Measurements from ENCODE around the gene KRT39.
"Not testable (repeated sequence)": the region's sequence is repeated elsewhere in the genome, so short reads cannot be mapped to it uniquely, and the experiment has no call there.

KRT39 gene

GRCh38 chr17:40966848-40967247 lies at the start of gene KRT39:
TSS of gene KRT39 (minus strand) at chr17:40966948. CDS start at chr17:40966856, 92 bp downstream.
- no peak for DNase-seq

DNA sequence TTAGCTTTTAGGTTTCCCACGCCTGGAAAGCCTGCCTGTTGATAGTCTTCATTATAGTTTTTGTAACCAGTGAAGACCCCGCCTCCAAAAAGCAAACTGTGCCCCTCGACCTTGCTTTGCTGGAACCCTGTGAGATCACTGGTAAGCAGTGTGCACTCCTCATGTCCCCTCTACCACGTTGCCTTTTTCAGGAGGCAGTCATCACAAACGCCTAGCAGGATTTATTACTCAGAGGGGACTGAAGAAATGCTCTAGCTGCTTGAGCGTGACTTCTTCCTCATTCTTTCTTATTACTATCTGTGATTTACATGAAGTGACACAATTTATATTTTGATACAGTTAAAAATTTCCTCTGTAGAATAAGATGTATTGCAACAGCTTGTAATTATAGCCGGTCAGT lies 48.7 kb upstream of the KRT39 start:
- no peak for DNase-seq

- DNase-seq: no peak
Observed at GRCh38 chr17:41013606-41014005, 46.9 kb upstream of the KRT39 start.

GRCh38 chr17:41013181-41013580 lies 46.4 kb upstream of the KRT39 start:
- no peak for DNase-seq

- no peak for DNase-seq
Observed at GRCh38 chr17:41012326-41013120, 45.8 kb upstream of the KRT39 start.

- no peak for DNase-seq
Observed at GRCh38 chr17:41010441-41010840, 43.7 kb upstream of the KRT39 start.

GRCh38 chr17:41009936-41010335 lies 43.2 kb upstream of the KRT39 start:
- DNase-seq: no peak

- no peak for DNase-seq
Observed at GRCh38 chr17:41009301-41009760, 42.6 kb upstream of the KRT39 start.

- DNase-seq: no peak
Observed at GRCh38 chr17:41008811-41009210, 42.1 kb upstream of the KRT39 start, which contains the start of gene KRTAP3-1. TSS of gene KRTAP3-1 (minus strand) at chr17:41009128. CDS start at chr17:41009074, 54 bp downstream.

GRCh38 chr17:41004397-41004796 lies 37.6 kb upstream of the KRT39 start:
- no peak for DNase-seq

DNA sequence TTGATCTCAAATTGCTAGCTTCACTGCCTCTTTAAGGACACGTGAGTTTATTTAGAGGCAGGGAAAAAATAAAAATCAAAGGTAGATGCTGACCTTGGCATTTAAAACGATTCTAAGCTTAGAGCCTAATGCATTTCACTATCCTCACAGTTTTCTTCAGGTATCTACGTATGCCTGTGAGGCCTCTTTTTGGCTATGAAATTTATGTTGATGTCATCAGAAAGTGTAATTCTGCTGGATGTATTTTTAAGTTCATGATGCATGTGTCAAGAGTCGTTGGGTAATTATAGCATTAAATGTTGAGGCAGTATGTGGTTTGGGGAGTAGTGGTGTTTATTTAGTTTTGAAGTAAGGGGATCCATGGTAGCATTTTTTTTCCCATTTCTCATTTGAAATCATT lies 37.2 kb upstream of the KRT39 start:
- no peak for DNase-seq

- DNase-seq: no peak
Observed at GRCh38 chr17:41002814-41003213, 36.1 kb upstream of the KRT39 start.

GRCh38 chr17:41001795-41002194 lies 35.0 kb upstream of the KRT39 start:
- no peak for DNase-seq

DNA sequence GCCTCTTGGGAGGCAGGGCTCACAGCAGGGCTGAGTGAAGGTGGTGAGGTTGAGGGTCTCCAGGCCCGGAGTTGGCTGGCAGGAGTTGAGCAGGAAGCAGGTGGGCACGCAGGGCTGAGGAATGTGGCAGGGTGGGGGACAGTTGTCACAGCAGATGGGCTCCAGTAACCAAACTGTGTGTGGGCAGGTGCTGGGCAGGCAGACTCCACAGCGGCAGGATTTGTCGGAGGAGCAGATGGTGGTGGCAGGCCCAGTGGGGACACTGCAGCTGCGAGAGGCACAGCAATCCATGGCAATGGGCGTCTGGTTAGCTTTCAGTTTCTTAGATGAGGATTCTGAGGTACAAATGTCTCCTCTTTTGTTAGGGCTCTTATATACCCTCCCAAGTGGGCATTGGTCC lies 32.8 kb upstream of the KRT39 start, which contains the start of gene KRTAP3-2:
Gene KRTAP3-2 (minus strand): TSS at position 344 of the 400 bp plus-strand sequence. CDS start 53 bp downstream, at position 291.
- not testable (repeated sequence) for DNase-seq

- no peak for DNase-seq
Observed at GRCh38 chr17:40997361-40997760, 30.6 kb upstream of the KRT39 start.

GRCh38 chr17:40996829-40997228 lies 30.1 kb upstream of the KRT39 start:
- DNase-seq: no peak

- DNase-seq: no peak
Observed at GRCh38 chr17:40995116-40995515, 28.4 kb upstream of the KRT39 start.

DNA sequence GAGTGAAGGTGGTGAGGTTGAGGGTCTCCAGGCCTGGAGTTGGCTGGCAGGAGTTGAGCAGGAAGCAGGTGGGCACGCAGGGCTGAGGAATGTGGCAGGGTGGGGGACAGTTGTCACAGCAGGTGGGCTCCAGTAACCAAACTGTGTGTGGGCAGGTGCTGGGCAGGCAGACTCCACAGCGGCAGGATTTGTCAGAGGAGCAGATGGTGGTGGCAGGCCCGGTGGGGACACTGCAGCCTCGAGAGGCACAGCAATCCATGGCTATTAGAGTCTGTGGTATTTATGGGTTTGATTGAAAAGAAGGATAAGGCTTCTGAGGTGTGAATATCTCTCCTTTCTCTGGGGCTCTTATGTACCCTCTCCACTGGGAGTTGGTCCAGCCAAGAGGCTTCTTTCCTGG lies 27.1 kb upstream of the KRT39 start, which contains the start of gene KRTAP3-3:
Gene KRTAP3-3 (minus strand): TSS at position 326 of the 400 bp plus-strand sequence. CDS start 67 bp downstream, at position 259.
- no peak for DNase-seq

DNA sequence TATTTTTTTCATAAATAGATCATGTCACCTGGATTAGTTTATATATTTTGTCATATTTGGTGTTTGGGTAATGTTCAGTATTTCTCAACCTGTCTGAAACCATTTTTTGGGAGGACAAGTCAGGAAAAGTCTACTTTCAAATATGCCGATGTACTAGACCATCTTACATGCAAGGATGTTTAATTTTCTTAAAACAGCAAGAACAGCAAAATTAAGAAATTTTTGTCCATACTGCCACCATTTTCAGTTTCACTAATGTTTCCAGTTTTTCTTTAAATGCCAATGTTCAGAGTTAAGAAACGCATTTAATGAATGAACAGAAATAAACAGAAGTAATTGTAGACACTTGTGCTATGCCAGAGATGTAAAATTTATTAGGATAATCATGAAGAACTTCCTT lies 26.3 kb upstream of the KRT39 start:
- DNase-seq: no peak

- no peak for DNase-seq
Observed at GRCh38 chr17:40992666-40993065, 25.9 kb upstream of the KRT39 start.

GRCh38 chr17:40986920-40987319 lies 20.2 kb upstream of the KRT39 start:
- no peak for DNase-seq

- DNase-seq: no peak
Observed at GRCh38 chr17:40984226-40984625, 17.5 kb upstream of the KRT39 start, which contains the start of gene KRT40. TSS of gene KRT40 (minus strand) at chr17:40984326. CDS start at chr17:40984273, 53 bp downstream.

- DNase-seq: no peak
Observed at GRCh38 chr17:40981115-40981514, 14.4 kb upstream of the KRT39 start.

DNA sequence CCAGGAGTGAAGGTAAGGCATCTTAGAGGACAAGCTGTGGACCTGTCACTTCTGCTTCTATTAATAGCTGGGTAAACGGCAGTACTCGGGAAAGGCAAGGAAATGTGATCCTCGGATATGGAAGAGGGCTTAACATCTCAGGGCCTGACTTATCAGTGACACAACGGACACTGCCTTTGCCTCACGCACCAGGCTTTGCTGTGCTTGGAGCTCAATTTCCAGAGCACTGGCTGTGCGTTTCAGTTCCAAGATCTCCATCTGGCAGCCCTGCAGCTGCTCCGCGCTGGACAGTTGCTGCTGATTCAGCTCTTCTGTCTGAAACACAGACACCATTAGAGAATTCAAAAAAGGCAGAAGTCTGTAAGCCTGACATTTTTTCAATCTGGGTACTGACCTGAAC lies 13.8 kb upstream of the KRT39 start:
- no peak for DNase-seq

All from stimulated activated CD4-positive, alpha-beta T cell treated with anti-CD3 and anti-CD28 coated beads, Interleukin-15, amount 100 ng/mL, for 24 hours (primary cell).